Neural cell (in vitro differentiated cells): ENCODE results near the gene KRT83.

ENCODE experiments used
- EZH2 ChIP-seq: fragments of 200-600, 300-800 bp; shearing (Covaris generic), sonication (generic); IDR thresholded peaks from 2 replicates; pipeline ENCODE4 v1.6.1; 2014; ENCODE audit warnings: antibody characterized with exemption, low read length, borderline replicate concordance, mild to moderate bottlenecking; ENCODE audit not compliant: insufficient read depth, poor library complexity, severe bottlenecking
- MXI1 ChIP-seq: fragments of 450-650 bp; conservative IDR thresholded peaks from 2 replicates; pipeline ENCODE4 v1.6.1; 2014; ENCODE audit warnings: antibody characterized with exemption, mild to moderate bottlenecking; ENCODE audit not compliant: poor library complexity, severe bottlenecking
- POLR2AphosphoS5 ChIP-seq: IDR thresholded peaks from 2 replicates; pipeline ENCODE4 v1.6.1; 2012
- TF ChIP-seq, protein P1 (sequence below): fragments of 450-650 bp; IDR thresholded peaks from 2 replicates; pipeline ENCODE4 v1.5.1; 2014; ENCODE audit warnings: antibody characterized with exemption, mild to moderate bottlenecking, moderate library complexity; ENCODE audit not compliant: poor library complexity, severe bottlenecking
- TF ChIP-seq, protein P2 (sequence below): IDR thresholded peaks from 2 replicates; pipeline ENCODE4 v1.6.1; 2012; ENCODE audit warnings: borderline replicate concordance

DNA sequence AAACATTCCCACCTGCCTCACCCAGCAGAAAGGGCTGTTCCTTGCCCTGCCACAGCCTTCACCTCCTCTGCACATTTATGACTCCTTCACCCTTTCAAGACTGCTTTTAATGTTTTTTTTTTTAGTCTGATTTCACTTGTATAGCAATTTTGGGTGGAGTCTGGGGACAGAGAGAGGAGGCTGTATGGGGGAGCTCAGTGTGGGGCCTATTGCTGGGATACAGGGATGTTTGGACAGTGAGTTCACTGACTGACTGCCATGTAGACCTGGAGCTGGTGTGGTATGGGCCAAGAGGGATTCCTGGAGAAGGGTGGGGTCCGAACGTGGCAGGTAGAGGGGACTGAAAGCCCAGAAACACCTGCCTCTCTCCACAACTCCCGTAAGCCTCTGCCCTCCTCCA, 48.0 kb upstream of the KRT83 start:
- TF ChIP-seq EZH2: no peak
- TF ChIP-seq, protein P1, sequence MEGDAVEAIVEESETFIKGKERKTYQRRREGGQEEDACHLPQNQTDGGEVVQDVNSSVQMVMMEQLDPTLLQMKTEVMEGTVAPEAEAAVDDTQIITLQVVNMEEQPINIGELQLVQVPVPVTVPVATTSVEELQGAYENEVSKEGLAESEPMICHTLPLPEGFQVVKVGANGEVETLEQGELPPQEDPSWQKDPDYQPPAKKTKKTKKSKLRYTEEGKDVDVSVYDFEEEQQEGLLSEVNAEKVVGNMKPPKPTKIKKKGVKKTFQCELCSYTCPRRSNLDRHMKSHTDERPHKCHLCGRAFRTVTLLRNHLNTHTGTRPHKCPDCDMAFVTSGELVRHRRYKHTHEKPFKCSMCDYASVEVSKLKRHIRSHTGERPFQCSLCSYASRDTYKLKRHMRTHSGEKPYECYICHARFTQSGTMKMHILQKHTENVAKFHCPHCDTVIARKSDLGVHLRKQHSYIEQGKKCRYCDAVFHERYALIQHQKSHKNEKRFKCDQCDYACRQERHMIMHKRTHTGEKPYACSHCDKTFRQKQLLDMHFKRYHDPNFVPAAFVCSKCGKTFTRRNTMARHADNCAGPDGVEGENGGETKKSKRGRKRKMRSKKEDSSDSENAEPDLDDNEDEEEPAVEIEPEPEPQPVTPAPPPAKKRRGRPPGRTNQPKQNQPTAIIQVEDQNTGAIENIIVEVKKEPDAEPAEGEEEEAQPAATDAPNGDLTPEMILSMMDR: no peak
- TF ChIP-seq POLR2AphosphoS5: no peak
- no peak for TF ChIP-seq MXI1
- TF ChIP-seq, protein P2, sequence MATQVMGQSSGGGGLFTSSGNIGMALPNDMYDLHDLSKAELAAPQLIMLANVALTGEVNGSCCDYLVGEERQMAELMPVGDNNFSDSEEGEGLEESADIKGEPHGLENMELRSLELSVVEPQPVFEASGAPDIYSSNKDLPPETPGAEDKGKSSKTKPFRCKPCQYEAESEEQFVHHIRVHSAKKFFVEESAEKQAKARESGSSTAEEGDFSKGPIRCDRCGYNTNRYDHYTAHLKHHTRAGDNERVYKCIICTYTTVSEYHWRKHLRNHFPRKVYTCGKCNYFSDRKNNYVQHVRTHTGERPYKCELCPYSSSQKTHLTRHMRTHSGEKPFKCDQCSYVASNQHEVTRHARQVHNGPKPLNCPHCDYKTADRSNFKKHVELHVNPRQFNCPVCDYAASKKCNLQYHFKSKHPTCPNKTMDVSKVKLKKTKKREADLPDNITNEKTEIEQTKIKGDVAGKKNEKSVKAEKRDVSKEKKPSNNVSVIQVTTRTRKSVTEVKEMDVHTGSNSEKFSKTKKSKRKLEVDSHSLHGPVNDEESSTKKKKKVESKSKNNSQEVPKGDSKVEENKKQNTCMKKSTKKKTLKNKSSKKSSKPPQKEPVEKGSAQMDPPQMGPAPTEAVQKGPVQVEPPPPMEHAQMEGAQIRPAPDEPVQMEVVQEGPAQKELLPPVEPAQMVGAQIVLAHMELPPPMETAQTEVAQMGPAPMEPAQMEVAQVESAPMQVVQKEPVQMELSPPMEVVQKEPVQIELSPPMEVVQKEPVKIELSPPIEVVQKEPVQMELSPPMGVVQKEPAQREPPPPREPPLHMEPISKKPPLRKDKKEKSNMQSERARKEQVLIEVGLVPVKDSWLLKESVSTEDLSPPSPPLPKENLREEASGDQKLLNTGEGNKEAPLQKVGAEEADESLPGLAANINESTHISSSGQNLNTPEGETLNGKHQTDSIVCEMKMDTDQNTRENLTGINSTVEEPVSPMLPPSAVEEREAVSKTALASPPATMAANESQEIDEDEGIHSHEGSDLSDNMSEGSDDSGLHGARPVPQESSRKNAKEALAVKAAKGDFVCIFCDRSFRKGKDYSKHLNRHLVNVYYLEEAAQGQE: no peak
